A673 (cell line): Measurements from ENCODE around the gene ADM2.

Experiments used
- CTCF ChIP-seq: fragments of 300-800, 200-600 bp; sonication (generic); conservative IDR thresholded peaks from 2 replicates; pipeline ENCODE4 v1.5.1; 2017; ENCODE audit warnings: low read depth, mild to moderate bottlenecking, antibody characterized with exemption, low read length, moderate library complexity, mixed read lengths
- EZH2 ChIP-seq: fragments of 200-600 bp; sonication (generic); IDR thresholded peaks from 2 replicates; pipeline ENCODE4 v1.6.1; 2017; ENCODE audit warnings: borderline replicate concordance, low read depth, mild to moderate bottlenecking, mixed read lengths, antibody characterized with exemption, low read length; ENCODE audit not compliant: poor library complexity, severe bottlenecking

GRCh38 chr22:50532824-50533796 is 51.8 kb downstream of the ADM2 start:
- TF ChIP-seq EZH2 (no peak), CTCF (no peak)
